Calu3 (cell line): ENCODE data around the gene DGCR2. TPM values are rescaled to one million over a fixed set of nuclear protein-coding genes. Genes with fewer than 3 reads are reported as not detected.

Experiments used
- BruUV-seq: library from RNA; stranded (reverse); fragments of 400-500 nt; replicated peaks from 2 replicates; lab custom pipeline; 2021; lab: Mats Ljungman, UMichigan
- CTCF ChIA-PET: fragments of 300-600 bp; sonication (Branson Sonifier 250); formaldehyde crosslinking; loops from one replicate; lab custom pipeline; 2022; ENCODE audit warnings: antibody characterized with exemption; lab: Charles Lee
- DNase-seq: peaks from one replicate; pipeline ENCODE4 v3.0.0; 2022
- H3K27ac Mint-ChIP-seq: one replicate; pipeline ENCODE4 v1.8.0; 2022; ENCODE audit warnings: mixed read lengths; ENCODE audit not compliant: unreplicated experiment
- H3K27me3 Mint-ChIP-seq: one replicate; pipeline ENCODE4 v1.8.0; 2022; ENCODE audit warnings: mixed read lengths; ENCODE audit not compliant: unreplicated experiment
- H3K36me3 Mint-ChIP-seq: one replicate; pipeline ENCODE4 v1.8.0; 2022; ENCODE audit warnings: mild to moderate bottlenecking, moderate library complexity, mixed read lengths; ENCODE audit not compliant: insufficient read depth, unreplicated experiment
- H3K4me1 Mint-ChIP-seq: one replicate; pipeline ENCODE4 v1.8.0; 2022; ENCODE audit warnings: mild to moderate bottlenecking, low read depth, mixed read lengths; ENCODE audit not compliant: unreplicated experiment
- H3K4me3 Mint-ChIP-seq: one replicate; pipeline ENCODE4 v1.8.0; 2022; ENCODE audit warnings: mild to moderate bottlenecking, low read depth, moderate library complexity, mixed read lengths; ENCODE audit not compliant: unreplicated experiment
- H3K9me3 Mint-ChIP-seq: one replicate; pipeline ENCODE4 v1.8.0; 2022; ENCODE audit warnings: low read depth, mixed read lengths; ENCODE audit not compliant: unreplicated experiment
- CTCF ChIP-seq: fragments of 200-600 bp; IDR thresholded peaks from one replicate; pipeline ENCODE4 v1.8.0; 2022; ENCODE audit warnings: antibody characterized with exemption; ENCODE audit not compliant: unreplicated experiment
- intact Hi-C: fragments of 100-400 bp; cut with micrococcal nuclease; formaldehyde crosslinking; loops from one replicate; pipeline ENCODE4 v1.10.0; 2022; ENCODE audit not compliant: unreplicated experiment
- total RNA-seq: library from RNA; stranded (reverse); gene quantifications from 2 replicates; pipeline ENCODE4 v1.2.3, GENCODE V29; 2022

The DGCR2 gene
- total RNA-seq, 1 experiment from 2014 or later: 76.4 TPM

GRCh38 chr22:19136915-19137314 is 14.7 kb upstream of the DGCR2 start:
- no TSS peak for BruUV-seq
- no peak for TF ChIP-seq CTCF
- CTCF ChIA-PET: no interaction called here

GRCh38 chr22:19134874-19135273 is 12.7 kb upstream of the DGCR2 start:
- Mint-ChIP-seq H3K27ac (no peak overlapping the region), H3K36me3 (peaks cover 31% of the 10 kb centered on the region), H3K4me3 (no peak overlapping the region), H3K27me3 (no peaks in the 10 kb centered on the region), H3K4me1 (no peaks in the 10 kb centered on the region), H3K9me3 (no peaks in the 10 kb centered on the region)
- DNase-seq: no peak
- CTCF ChIA-PET: interaction anchor here (1.0 kb wide), 1 partner anchor 13 kb away, joined by 4 read pairs; no protein-coding TSS in a partner anchor
- TF ChIP-seq CTCF: no peak
- intact Hi-C loops: no loop called here
- BruUV-seq: no TSS peak

More at GRCh38 chr22:19136915-19137314, 14.7 kb upstream of the DGCR2 start:
- H3K27ac Mint-ChIP-seq: peak overlapping the region; percentile 47
- no peaks in the 10 kb centered on the region for H3K9me3 Mint-ChIP-seq
- DNase-seq: no peak
- H3K27me3 Mint-ChIP-seq: no peaks in the 10 kb centered on the region
- H3K36me3 Mint-ChIP-seq: peaks cover 31% of the 10 kb centered on the region
- H3K4me1 Mint-ChIP-seq: no peaks in the 10 kb centered on the region
- intact Hi-C loops: no loop called here
- no peak overlapping the region for H3K4me3 Mint-ChIP-seq

GRCh38 chr22:19134176-19134831 is 12.1 kb upstream of the DGCR2 start:
- TF ChIP-seq CTCF: no peak
- BruUV-seq: no TSS peak
- no peak for DNase-seq
- intact Hi-C loops: no loop called here
- no peak overlapping the region for H3K4me3 Mint-ChIP-seq
- H3K27ac Mint-ChIP-seq: no peak overlapping the region
- no peaks in the 10 kb centered on the region for H3K27me3 Mint-ChIP-seq
- H3K9me3 Mint-ChIP-seq: no peaks in the 10 kb centered on the region
- CTCF ChIA-PET: interaction anchor here (0.6 kb wide), 1 partner anchor 24 kb away, joined by 3 read pairs; no protein-coding TSS in a partner anchor
- no peaks in the 10 kb centered on the region for H3K4me1 Mint-ChIP-seq
- peaks cover 31% of the 10 kb centered on the region for H3K36me3 Mint-ChIP-seq

- H3K36me3 Mint-ChIP-seq: peaks cover 31% of the 10 kb centered on the region
- BruUV-seq: no TSS peak
- H3K4me3 Mint-ChIP-seq: no peak overlapping the region
- H3K4me1 Mint-ChIP-seq: no peaks in the 10 kb centered on the region
- no peak for TF ChIP-seq CTCF
- intact Hi-C loops: no loop called here
- H3K27ac Mint-ChIP-seq: no peak overlapping the region
- H3K27me3 Mint-ChIP-seq: no peaks in the 10 kb centered on the region
- no peak for DNase-seq
- CTCF ChIA-PET: interaction anchor here (0.6 to 0.7 kb wide), 2 partner anchors 22 to 24 kb away, joined by 3 read pairs; no protein-coding TSS in a partner anchor
- no peaks in the 10 kb centered on the region for H3K9me3 Mint-ChIP-seq
These were observed 11.3 kb upstream of the DGCR2 start for GRCh38 chr22:19133561-19133960.
